ENCODE data around the gene HORMAD2.
"Not testable (repeated sequence)": the region's sequence is repeated elsewhere in the genome, so short reads cannot be mapped to it uniquely, and the experiment has no call there.

The HORMAD2 gene

DNA sequence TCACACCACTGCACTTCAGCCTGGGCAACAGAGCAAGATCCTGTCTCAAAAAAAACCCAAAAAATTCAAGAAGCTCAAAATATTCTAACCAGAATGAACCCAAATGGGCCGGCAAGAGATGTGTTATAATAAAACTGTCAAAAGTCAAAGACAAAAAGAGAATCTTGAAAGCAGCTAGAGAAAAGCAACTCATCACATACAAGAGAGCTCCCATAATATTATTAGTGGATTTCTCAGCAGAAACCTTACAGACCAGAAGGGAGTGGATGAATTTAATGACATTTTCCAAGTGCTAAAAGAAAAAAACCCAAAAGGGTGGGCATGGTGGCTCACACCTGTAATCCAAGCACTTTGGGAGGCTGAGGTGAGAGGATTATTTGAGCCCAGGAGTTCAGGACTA is 22.9 kb upstream of the HORMAD2 start:
- DNase-seq, result no peak

DNA sequence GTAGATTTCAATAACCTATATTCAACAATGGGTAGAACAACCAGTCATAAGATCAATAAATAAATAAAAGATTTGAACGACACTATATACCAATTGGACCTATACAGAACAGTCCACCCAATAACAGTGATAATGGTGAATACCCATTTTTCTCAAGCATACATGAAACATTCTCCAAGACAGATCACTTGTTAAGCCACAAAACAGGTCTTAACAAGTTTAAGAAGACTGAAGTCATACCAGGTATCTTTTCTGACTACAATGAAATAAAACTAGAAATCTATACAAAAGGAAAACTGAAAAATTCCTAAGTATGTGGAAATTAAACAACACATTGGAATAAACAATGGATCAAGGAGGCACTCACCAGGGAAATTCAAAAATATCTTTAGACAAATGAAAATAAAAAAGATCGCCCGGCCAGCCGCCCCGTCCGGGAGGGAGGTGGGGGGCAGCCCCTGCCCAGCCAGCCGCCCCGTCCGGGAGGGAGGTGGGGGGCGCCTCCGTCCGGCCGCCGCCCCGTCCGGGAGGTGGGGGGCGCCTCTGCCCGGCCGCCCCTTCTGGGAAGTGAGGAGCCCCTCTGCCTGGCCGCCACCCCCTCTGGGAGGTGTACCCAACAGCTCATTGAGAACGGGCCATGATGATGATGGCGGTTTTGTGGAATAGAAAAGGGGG is 20.8 kb upstream of the HORMAD2 start:
- DNase-seq, result not testable (repeated sequence)

- not testable (repeated sequence) for DNase-seq
Measured at GRCh38 chr22:30061094-30061493, 19.2 kb upstream of the HORMAD2 start.

DNA sequence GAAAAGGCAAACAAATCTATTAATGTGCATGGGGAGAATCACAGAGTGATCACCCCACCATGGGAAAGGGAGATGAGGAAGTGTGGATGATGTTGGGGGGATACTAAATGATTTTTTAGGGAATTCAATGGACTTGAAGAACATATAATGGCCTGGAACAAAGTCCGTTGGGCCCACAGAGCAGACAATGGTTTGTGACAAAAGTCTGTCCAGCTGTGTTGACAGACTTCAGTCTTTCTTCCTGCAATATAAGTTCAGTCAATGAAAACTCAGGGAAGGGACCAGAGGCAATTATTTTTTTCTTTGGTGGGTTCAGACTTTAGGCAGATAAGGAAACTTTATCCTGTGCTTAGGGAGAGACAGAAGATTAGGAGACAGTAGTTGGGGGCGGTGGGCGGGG is 18.0 kb upstream of the HORMAD2 start:
- no peak for DNase-seq

- DNase-seq, result no peak
Measured at GRCh38 chr22:30062950-30063349, 17.3 kb upstream of the HORMAD2 start.

GRCh38 chr22:30064172-30064571 is 16.1 kb upstream of the HORMAD2 start:
- no peak for DNase-seq

DNA sequence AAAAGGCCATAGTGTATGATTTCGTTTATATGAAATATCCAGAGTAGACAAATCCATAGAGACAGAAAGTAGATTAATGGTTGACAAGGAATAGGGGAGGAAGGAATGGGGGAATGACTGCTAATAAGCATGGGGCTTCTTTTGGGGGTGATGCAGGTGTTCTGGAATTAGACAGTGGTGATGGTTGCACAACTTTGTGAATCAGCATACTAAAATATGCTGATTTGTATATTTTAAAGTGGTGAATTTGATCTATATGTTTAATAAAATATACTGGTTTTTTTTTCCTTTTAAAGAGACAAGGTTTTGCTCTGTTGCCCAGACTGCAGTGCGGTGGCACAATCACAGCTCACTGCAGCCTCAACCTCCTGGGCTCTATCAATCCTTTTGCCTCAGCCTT is 6.5 kb upstream of the HORMAD2 start:
- DNase-seq, result no peak

- DNase-seq, result no peak
Measured at GRCh38 chr22:30074147-30074546, 6.1 kb upstream of the HORMAD2 start.

DNA sequence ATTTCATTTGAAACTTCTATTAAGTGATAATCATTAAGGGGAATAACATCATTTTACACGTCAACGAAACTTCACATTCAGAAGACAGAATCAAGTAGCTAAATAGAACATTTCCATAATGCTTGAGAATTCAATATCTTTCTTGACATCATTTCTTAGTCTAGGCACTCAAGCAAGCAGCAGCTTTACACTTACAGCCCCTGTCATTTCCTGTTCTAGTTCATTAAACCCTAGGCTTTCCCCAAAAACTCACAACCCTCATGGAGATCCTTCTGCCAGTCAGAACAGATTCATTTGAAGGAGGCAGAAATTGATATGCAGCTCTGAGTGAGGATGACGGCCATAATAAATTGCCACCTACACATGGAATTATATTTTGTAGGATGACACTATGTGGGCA is 5.3 kb upstream of the HORMAD2 start:
- DNase-seq, result no peak

DNA sequence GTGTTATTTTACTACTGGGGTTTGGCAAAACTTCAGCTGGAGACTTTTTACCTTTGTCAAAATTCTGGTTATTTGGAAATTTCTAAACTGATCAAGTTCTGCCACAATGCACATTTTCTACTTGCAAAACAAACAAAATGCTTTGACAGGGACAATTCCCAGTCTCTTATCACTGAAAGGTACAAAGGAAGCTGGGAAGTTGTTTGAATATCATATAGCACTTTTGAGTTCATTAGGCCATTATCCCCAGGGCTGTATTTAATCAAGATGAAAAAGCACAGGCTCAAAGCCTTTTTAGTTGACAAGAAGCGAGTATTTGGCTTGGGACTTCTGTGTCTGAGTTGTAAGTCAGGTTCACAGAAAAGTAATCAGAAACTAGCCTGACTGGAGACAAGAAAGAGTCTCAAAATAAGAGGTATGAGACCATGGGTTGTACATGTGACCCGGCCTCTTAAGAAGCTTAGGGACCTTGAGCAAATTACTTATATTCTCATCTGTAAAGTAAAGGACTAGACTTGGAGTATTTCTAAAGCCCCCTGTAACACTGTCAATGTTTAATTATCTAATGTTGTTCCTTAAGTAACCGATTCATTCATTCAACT is 2.9 kb upstream of the HORMAD2 start:
- DNase-seq, result no peak

GRCh38 chr22:30078320-30079311 is 1.6 kb upstream of the HORMAD2 start:
- DNase-seq, result no peak

GRCh38 chr22:30080805-30081204 is 541 bp downstream of the HORMAD2 start:
- no peak for DNase-seq

- DNase-seq, result no peak
Measured at GRCh38 chr22:30086496-30086895, 6.2 kb downstream of the HORMAD2 start.

DNA sequence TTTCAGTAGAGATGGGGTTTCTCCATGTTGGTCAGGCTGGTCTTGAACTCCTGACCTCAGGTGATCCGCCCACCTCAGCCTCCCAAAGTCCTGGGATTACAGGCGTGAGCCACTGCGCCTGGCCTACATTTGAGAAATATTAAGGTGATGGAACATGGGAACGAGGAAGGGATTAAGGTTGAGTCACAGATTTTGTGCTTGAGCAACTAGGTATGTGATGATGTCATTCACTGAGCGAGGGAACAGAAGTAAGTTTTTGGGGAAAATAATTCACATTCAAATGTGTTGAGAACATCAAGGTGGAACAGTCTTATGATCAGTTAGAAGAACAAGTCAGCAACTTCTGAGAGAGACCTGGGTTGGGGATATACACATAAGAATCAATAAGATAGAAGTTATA is 6.8 kb downstream of the HORMAD2 start:
- DNase-seq, result not testable (repeated sequence)

GRCh38 chr22:30087611-30088010 is 7.3 kb downstream of the HORMAD2 start:
- no peak for DNase-seq

DNA sequence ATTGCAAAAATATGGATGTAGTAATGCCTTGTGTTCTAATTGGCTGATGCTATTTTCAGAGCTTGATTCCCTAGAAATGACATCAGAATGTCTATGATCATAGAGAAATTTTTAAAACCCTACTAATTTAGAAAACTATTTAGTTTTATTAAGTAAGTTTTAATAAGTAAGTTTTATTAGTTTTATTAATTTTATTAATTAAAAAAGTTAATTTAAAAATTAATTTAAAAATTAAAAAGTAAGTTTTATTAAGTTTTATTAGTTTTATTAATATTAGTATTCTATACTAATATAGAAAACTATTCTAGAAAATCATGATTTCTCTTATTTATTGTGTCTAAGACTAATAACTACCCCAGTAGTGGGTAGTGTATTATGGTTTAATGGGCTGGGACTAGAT is 8.2 kb downstream of the HORMAD2 start:
- DNase-seq, result no peak

- DNase-seq, result no peak
Measured at GRCh38 chr22:30089655-30089974, 9.4 kb downstream of the HORMAD2 start.

DNA sequence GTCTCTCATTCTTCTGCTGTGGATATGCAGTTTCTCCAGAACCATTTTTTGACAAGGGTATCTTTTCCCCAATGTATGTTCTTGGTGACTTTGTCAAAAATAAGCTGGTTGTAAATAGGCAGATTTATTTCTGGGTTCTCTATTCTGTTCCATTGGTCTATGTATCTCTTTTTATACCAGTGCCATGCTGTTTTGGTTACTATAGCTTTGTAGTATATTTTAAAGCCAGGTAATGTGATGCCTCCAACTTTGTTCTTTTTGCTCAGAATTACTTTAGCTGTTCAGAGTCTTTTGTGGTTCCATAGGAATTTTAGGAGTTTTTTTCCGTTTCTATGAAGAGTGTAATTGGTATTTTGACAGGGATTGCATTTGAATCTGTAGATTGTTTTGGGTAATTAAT is 12.4 kb downstream of the HORMAD2 start:
- no peak for DNase-seq

DNA sequence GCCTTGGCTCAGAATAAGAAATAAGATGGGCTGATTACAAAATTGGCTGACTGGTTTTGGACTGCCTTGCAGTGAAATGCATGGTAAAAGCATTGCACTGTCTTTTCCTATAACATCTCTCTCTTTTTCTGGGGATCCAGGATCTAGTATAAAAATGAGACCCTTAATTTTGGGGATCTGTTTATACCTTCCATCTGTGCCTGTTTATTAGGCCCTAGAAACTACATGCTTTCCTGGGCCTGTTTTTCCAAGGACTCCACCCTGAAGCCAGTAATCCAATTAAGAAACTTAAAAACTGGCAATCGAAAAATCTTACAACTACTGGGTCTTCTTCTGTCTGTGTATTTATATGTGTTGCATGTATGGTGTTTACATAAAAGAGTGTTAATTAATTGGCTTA is 14.5 kb downstream of the HORMAD2 start:
- DNase-seq, result no peak

DNA sequence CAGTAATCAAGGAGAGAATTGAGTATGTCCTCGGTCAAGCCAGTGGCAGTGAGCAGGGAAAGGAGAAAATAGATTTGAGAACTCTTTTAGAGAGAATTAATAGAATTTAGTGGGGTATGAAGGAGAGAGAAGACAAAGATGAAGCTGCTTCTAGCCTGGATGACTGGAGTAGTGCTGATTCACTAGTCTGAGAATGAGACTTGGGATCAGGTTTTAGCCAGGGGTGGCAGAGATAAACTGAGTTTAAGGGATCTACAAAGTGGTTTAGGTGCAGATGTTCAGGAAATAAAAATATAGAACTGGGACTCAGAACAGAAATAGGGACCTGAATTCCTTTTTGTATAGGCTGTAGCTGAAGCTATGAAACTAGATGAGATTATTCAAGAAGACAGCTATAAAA is 17.6 kb downstream of the HORMAD2 start:
- no peak for DNase-seq

- not testable (repeated sequence) for DNase-seq
Measured at GRCh38 chr22:30100770-30101169, 20.5 kb downstream of the HORMAD2 start.

DNA sequence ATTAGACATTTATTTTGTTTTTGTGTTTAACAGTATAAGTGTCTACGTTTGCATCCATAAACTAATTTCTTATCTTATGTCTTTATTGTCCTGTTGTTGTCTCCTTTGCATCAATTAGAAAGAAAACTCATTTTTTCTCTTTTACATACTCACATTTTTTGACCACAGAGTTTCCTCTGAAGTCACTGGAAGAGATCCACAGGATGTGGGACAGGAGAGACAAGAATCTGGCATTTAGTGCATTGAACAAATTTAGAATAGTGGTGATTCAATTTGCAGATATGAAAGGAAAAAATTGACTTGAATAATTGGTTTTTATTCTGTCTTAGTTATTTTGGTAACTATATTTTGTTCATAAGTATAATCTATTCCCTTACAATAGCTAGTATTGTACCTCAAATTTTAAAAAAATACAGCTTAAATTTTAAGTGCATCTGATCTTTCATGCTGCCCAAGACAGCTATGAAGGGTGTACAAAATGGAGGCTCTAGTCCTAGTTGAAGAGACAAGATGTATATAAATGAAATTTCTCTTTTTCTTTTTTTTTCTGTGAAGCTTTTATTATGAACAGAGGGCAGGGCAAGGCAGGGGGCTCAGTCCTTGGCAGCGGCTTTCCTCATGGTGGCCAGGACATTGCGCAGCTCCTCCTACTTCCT is 24.4 kb downstream of the HORMAD2 start:
- no peak for DNase-seq

- DNase-seq, result no peak
Measured at GRCh38 chr22:30105483-30105882, 25.2 kb downstream of the HORMAD2 start.

Data from NCI-H1436 (cell line).